ENCODE data around the gene TPR.

TPR gene

GRCh38 chr1:186271032-186271431, 104.0 kb downstream of the TPR start:
- TF ChIP-seq FOXP2 (optimal IDR thresholded peaks at IDR 0.05; ENCODE audit: borderline replicate concordance, extremely low read depth, extremely low read length, insufficient read depth) (no peak), SIN3A (IDR thresholded peaks at IDR 0.05; ENCODE audit: borderline replicate concordance, insufficient read depth, low read length) (no peak), TAF1 (IDR thresholded peaks at IDR 0.05; ENCODE audit: borderline replicate concordance, insufficient read depth, low read length) (no peak), REST (IDR thresholded peaks at IDR 0.05; ENCODE audit: insufficient read depth in 1 of 2, low read depth in 2 of 2, low read length in 2 of 2) (no peak), POLR2AphosphoS5 (IDR thresholded peaks at IDR 0.05; ENCODE audit: low read depth, low read length) (no peak)
